ENCODE data around the gene IFT25.
"Not testable (repeated sequence)": the region's sequence is repeated elsewhere in the genome, so short reads cannot be mapped to it uniquely, and the experiment has no call there.

IFT25 gene

GRCh38 chr1:53971718-53972117 is 26.2 kb upstream of the IFT25 start:
- H3K27ac ChIP-seq (ENCODE audit: low read depth, low read length), result no peak overlapping the region
- H3K9me3 ChIP-seq (ENCODE audit: low read length), result no peaks in the 10 kb centered on the region
- no peak overlapping the region for H3K9ac ChIP-seq (ENCODE audit: low read length)
- no peaks in the 10 kb centered on the region for H3K4me1 ChIP-seq (ENCODE audit: insufficient read depth, low read length)
- H3K27me3 ChIP-seq (ENCODE audit: control insufficient read depth in 1 of 2, insufficient read depth in 2 of 2, low read length in 2 of 2), result no peaks in the 10 kb centered on the region
- H3K4me3 ChIP-seq (ENCODE audit: low read depth in 1 of 2, low read length in 2 of 2), result no peak overlapping the region
- H3K36me3 ChIP-seq (ENCODE audit: insufficient read depth, low read length), result peaks cover 32% of the 10 kb centered on the region

GRCh38 chr1:53969323-53969722 is 23.8 kb upstream of the IFT25 start:
- not testable (repeated sequence) for H3K9me3 ChIP-seq (ENCODE audit: low read length); H3K27ac ChIP-seq (ENCODE audit: low read depth, low read length); H3K4me3 ChIP-seq (ENCODE audit: low read depth in 1 of 2, low read length in 2 of 2); H3K4me1 ChIP-seq (ENCODE audit: insufficient read depth, low read length); H3K27me3 ChIP-seq (ENCODE audit: control insufficient read depth in 1 of 2, insufficient read depth in 2 of 2, low read length in 2 of 2); H3K9ac ChIP-seq (ENCODE audit: low read length)
- peaks cover 45% of the 10 kb centered on the region for H3K36me3 ChIP-seq (ENCODE audit: insufficient read depth, low read length)

GRCh38 chr1:53968125-53968513 is 22.6 kb upstream of the IFT25 start:
- Histone ChIP-seq H3K4me1 (ENCODE audit: insufficient read depth, low read length) (no peaks in the 10 kb centered on the region), H3K27me3 (ENCODE audit: control insufficient read depth in 1 of 2, insufficient read depth in 2 of 2, low read length in 2 of 2) (no peaks in the 10 kb centered on the region), H3K9ac (ENCODE audit: low read length) (no peak overlapping the region), H3K27ac (ENCODE audit: low read depth, low read length) (no peak overlapping the region), H3K9me3 (ENCODE audit: low read length) (no peaks in the 10 kb centered on the region), H3K4me3 (ENCODE audit: low read depth in 1 of 2, low read length in 2 of 2) (no peak overlapping the region), H3K36me3 (ENCODE audit: insufficient read depth, low read length) (peaks cover 49% of the 10 kb centered on the region)

GRCh38 chr1:53967409-53968124 is 22.1 kb upstream of the IFT25 start:
- Histone ChIP-seq H3K4me3 (ENCODE audit: low read depth in 1 of 2, low read length in 2 of 2) (no peak overlapping the region), H3K9me3 (ENCODE audit: low read length) (no peaks in the 10 kb centered on the region), H3K27ac (ENCODE audit: low read depth, low read length) (no peak overlapping the region), H3K9ac (ENCODE audit: low read length) (no peak overlapping the region), H3K36me3 (ENCODE audit: insufficient read depth, low read length) (peaks cover 54% of the 10 kb centered on the region), H3K4me1 (ENCODE audit: insufficient read depth, low read length) (no peaks in the 10 kb centered on the region), H3K27me3 (ENCODE audit: control insufficient read depth in 1 of 2, insufficient read depth in 2 of 2, low read length in 2 of 2) (no peaks in the 10 kb centered on the region)

- Histone ChIP-seq H3K36me3 (ENCODE audit: insufficient read depth, low read length) (peaks cover 59% of the 10 kb centered on the region), H3K27ac (ENCODE audit: low read depth, low read length) (no peak overlapping the region), H3K4me1 (ENCODE audit: insufficient read depth, low read length) (no peaks in the 10 kb centered on the region), H3K9ac (ENCODE audit: low read length) (no peak overlapping the region), H3K9me3 (ENCODE audit: low read length) (no peaks in the 10 kb centered on the region), H3K27me3 (ENCODE audit: control insufficient read depth in 1 of 2, insufficient read depth in 2 of 2, low read length in 2 of 2) (no peaks in the 10 kb centered on the region), H3K4me3 (ENCODE audit: low read depth in 1 of 2, low read length in 2 of 2) (no peak overlapping the region)
Measured at GRCh38 chr1:53966794-53967193, 21.3 kb upstream of the IFT25 start.

- Histone ChIP-seq H3K36me3 (ENCODE audit: insufficient read depth, low read length) (peaks cover 72% of the 10 kb centered on the region), H3K4me3 (ENCODE audit: low read depth in 1 of 2, low read length in 2 of 2) (no peak overlapping the region), H3K9ac (ENCODE audit: low read length) (no peak overlapping the region), H3K9me3 (ENCODE audit: low read length) (no peaks in the 10 kb centered on the region), H3K27ac (ENCODE audit: low read depth, low read length) (no peak overlapping the region), H3K27me3 (ENCODE audit: control insufficient read depth in 1 of 2, insufficient read depth in 2 of 2, low read length in 2 of 2) (no peaks in the 10 kb centered on the region), H3K4me1 (ENCODE audit: insufficient read depth, low read length) (no peaks in the 10 kb centered on the region)
Measured at GRCh38 chr1:53964109-53964508, 18.6 kb upstream of the IFT25 start.

GRCh38 chr1:53963460-53963859 is 18.0 kb upstream of the IFT25 start:
- no peaks in the 10 kb centered on the region for H3K9me3 ChIP-seq (ENCODE audit: low read length)
- no peaks in the 10 kb centered on the region for H3K27me3 ChIP-seq (ENCODE audit: control insufficient read depth in 1 of 2, insufficient read depth in 2 of 2, low read length in 2 of 2)
- peaks cover 70% of the 10 kb centered on the region for H3K36me3 ChIP-seq (ENCODE audit: insufficient read depth, low read length)
- no peaks in the 10 kb centered on the region for H3K4me1 ChIP-seq (ENCODE audit: insufficient read depth, low read length)
- no peak overlapping the region for H3K9ac ChIP-seq (ENCODE audit: low read length)
- no peak overlapping the region for H3K27ac ChIP-seq (ENCODE audit: low read depth, low read length)
- H3K4me3 ChIP-seq (ENCODE audit: low read depth in 1 of 2, low read length in 2 of 2), result no peak overlapping the region

GRCh38 chr1:53962395-53962794 is 16.9 kb upstream of the IFT25 start:
- Histone ChIP-seq H3K27me3 (ENCODE audit: control insufficient read depth in 1 of 2, insufficient read depth in 2 of 2, low read length in 2 of 2) (no peaks in the 10 kb centered on the region), H3K9ac (ENCODE audit: low read length) (no peak overlapping the region), H3K4me3 (ENCODE audit: low read depth in 1 of 2, low read length in 2 of 2) (no peak overlapping the region), H3K36me3 (ENCODE audit: insufficient read depth, low read length) (peaks cover 63% of the 10 kb centered on the region), H3K4me1 (ENCODE audit: insufficient read depth, low read length) (peaks cover 2% of the 10 kb centered on the region), H3K27ac (ENCODE audit: low read depth, low read length) (no peak overlapping the region), H3K9me3 (ENCODE audit: low read length) (no peaks in the 10 kb centered on the region)

GRCh38 chr1:53959664-53960250 is 14.3 kb upstream of the IFT25 start:
- Histone ChIP-seq H3K27ac (ENCODE audit: low read depth, low read length) (no peak overlapping the region), H3K36me3 (ENCODE audit: insufficient read depth, low read length) (peaks cover 51% of the 10 kb centered on the region), H3K9ac (ENCODE audit: low read length) (no peak overlapping the region), H3K4me1 (ENCODE audit: insufficient read depth, low read length) (peaks cover 13% of the 10 kb centered on the region), H3K9me3 (ENCODE audit: low read length) (no peaks in the 10 kb centered on the region), H3K27me3 (ENCODE audit: control insufficient read depth in 1 of 2, insufficient read depth in 2 of 2, low read length in 2 of 2) (no peaks in the 10 kb centered on the region), H3K4me3 (ENCODE audit: low read depth in 1 of 2, low read length in 2 of 2) (no peak overlapping the region)

GRCh38 chr1:53957194-53957818 is 11.8 kb upstream of the IFT25 start:
- H3K4me3 ChIP-seq (ENCODE audit: low read depth in 1 of 2, low read length in 2 of 2), result no peak overlapping the region
- no peak overlapping the region for H3K27ac ChIP-seq (ENCODE audit: low read depth, low read length)
- no peak overlapping the region for H3K9ac ChIP-seq (ENCODE audit: low read length)
- H3K27me3 ChIP-seq (ENCODE audit: control insufficient read depth in 1 of 2, insufficient read depth in 2 of 2, low read length in 2 of 2), result no peaks in the 10 kb centered on the region
- no peaks in the 10 kb centered on the region for H3K9me3 ChIP-seq (ENCODE audit: low read length)
- peaks cover 21% of the 10 kb centered on the region for H3K4me1 ChIP-seq (ENCODE audit: insufficient read depth, low read length)
- H3K36me3 ChIP-seq (ENCODE audit: insufficient read depth, low read length), result peaks cover 37% of the 10 kb centered on the region

- peaks cover 21% of the 10 kb centered on the region for H3K4me1 ChIP-seq (ENCODE audit: insufficient read depth, low read length)
- H3K36me3 ChIP-seq (ENCODE audit: insufficient read depth, low read length), result peaks cover 35% of the 10 kb centered on the region
- H3K27me3 ChIP-seq (ENCODE audit: control insufficient read depth in 1 of 2, insufficient read depth in 2 of 2, low read length in 2 of 2), result no peaks in the 10 kb centered on the region
- H3K27ac ChIP-seq (ENCODE audit: low read depth, low read length), result no peak overlapping the region
- H3K4me3 ChIP-seq (ENCODE audit: low read depth in 1 of 2, low read length in 2 of 2), result no peak overlapping the region
- no peak overlapping the region for H3K9ac ChIP-seq (ENCODE audit: low read length)
- H3K9me3 ChIP-seq (ENCODE audit: low read length), result no peaks in the 10 kb centered on the region
Measured at GRCh38 chr1:53956308-53957168, 11.0 kb upstream of the IFT25 start.
